SJSA1 (cell line): ENCODE measurements around the gene KRTAP5-3. TPM values are rescaled to one million over a fixed set of nuclear protein-coding genes. Genes with fewer than 3 reads are reported as not detected.
"Not testable (repeated sequence)": the region's sequence is repeated elsewhere in the genome, so short reads cannot be mapped to it uniquely, and the experiment has no call there.

Source experiments
- DNase-seq, 2 experiments: peaks; one replicate each; pipeline ENCODE4 v3.0.0-alpha.2; 2015 to 2020; ENCODE audit warnings: low spot score in 2 of 2, low read depth in 1 of 2
- H3K27ac ChIP-seq: fragments of 250-450 bp; sonication (Bioruptor Pico); 2 replicates; pipeline ENCODE4 v1.5.1; 2020; ENCODE audit warnings: mild to moderate bottlenecking, moderate library complexity
- H3K27me3 ChIP-seq: fragments of 250-450 bp; sonication (Bioruptor Pico); replicated peaks from 2 replicates; pipeline ENCODE4 v1.5.1; 2020; ENCODE audit warnings: mild to moderate bottlenecking, moderate library complexity
- H3K36me3 ChIP-seq: fragments of 250-450 bp; sonication (Bioruptor Pico); 2 replicates; pipeline ENCODE4 v1.5.1; 2020; ENCODE audit warnings: mild to moderate bottlenecking
- H3K4me1 ChIP-seq: fragments of 250-450 bp; sonication (Bioruptor Pico); replicated peaks from 2 replicates; pipeline ENCODE4 v1.6.1; 2021; ENCODE audit warnings: mild to moderate bottlenecking
- H3K4me3 ChIP-seq: fragments of 250-450 bp; sonication (Bioruptor Pico); 2 replicates; pipeline ENCODE4 v1.5.1; 2020; ENCODE audit warnings: mild to moderate bottlenecking
- H3K9me3 ChIP-seq: fragments of 250-450 bp; sonication (Bioruptor Pico); replicated peaks from 2 replicates; pipeline ENCODE4 v1.5.1; 2020; ENCODE audit warnings: mild to moderate bottlenecking
- total RNA-seq: library from RNA; depleted of rRNA; stranded (reverse); fragments of >200 nt; shearing (Covaris generic); gene quantifications from 2 replicates; pipeline ENCODE4 v1.2.3, GENCODE V29; 2014

Gene KRTAP5-3
- total RNA-seq, 1 experiment from 2014 or later, result not detected

DNA sequence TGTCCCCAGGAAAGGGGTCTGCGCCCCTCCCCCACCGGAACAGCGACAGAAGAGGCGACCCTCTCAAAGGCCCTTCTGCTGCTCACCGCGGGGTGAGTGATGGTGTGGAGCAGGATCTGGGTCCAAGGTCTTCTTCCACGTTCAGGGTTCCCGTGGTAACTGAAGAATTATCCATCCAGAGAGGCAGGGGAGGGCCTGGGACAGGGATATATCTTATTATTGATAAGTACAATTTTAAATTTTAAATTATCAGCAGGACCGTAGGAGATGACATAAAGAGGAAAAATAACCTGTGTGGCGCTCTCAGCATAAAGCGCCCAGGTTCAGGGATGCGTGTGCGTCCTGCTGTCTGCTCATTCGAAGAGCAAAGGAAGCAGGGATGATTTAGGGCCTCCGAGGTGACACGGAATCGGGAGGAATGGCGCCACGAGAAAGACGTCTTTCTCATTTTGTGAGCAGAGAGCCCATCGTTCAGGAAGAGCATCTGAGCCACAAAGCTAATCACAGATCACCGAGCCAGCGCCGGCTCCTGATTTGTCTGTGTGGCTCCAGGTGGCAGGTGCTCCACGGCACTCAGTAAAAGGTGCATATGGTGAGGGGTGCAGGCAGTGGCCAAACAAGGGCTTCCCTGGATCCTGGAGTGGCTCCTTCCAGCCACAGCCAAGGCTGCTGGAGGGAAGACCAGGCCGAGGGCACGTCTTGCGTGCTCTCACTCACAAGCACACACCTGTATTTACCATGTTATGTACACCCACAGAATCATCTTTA is 40.6 kb upstream of the KRTAP5-3 start:
- Histone ChIP-seq H3K27ac (no peak overlapping the region), H3K9me3 (no peaks in the 10 kb centered on the region), H3K36me3 (no peaks in the 10 kb centered on the region), H3K4me1 (no peaks in the 10 kb centered on the region), H3K27me3 (no peaks in the 10 kb centered on the region), H3K4me3 (no peak overlapping the region)
- no peak for DNase-seq

DNA sequence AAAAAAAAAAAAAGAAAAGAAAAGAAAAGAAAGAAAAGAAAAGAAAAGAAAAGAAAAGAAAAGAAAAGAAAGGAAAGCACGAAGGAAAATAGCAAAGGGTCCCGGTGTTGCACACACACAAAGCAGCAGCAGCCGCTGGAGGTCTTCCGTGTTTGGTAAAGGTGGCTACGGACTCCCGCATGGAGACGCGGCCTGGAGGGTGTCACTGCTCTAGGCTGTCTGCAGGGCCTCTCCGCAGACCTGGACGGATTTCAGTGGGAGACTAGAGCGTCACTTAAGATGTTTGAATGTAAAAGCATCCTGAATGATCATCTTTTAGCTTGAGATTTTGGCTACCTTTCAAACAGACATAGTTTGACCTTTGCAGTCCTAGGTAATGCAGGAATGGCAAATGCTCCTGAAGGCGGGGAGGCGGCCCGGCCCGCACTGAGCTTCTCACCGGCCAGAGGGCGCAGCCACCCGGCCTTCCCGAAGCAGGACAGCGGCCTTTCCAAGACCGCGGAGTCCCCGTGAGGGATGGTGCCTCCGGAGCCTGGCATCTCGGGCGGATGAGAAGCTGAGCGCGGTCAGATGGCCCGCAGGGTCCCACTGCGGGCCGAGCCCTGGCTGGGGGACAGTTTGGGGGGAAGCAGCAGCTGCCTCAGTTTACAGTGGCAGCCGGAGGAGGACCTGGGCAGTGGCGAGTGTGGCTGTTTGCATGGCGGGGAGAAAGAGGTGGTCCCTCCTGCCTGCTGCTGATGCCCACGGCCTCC is 39.8 kb upstream of the KRTAP5-3 start:
- H3K27ac ChIP-seq, result no peak overlapping the region
- DNase-seq, result no peak
- no peaks in the 10 kb centered on the region for H3K27me3 ChIP-seq
- no peaks in the 10 kb centered on the region for H3K36me3 ChIP-seq
- no peak overlapping the region for H3K4me3 ChIP-seq
- H3K4me1 ChIP-seq, result no peaks in the 10 kb centered on the region
- H3K9me3 ChIP-seq, result no peaks in the 10 kb centered on the region

GRCh38 chr11:1646540-1646939 is 38.3 kb upstream of the KRTAP5-3 start:
- H3K4me1 ChIP-seq, H3K27me3 ChIP-seq, H3K36me3 ChIP-seq, H3K27ac ChIP-seq, H3K9me3 ChIP-seq, DNase-seq, H3K4me3 ChIP-seq: not testable (repeated sequence)

- DNase-seq, result no peak
- no peaks in the 10 kb centered on the region for H3K9me3 ChIP-seq
- H3K27ac ChIP-seq, result no peak overlapping the region
- no peaks in the 10 kb centered on the region for H3K36me3 ChIP-seq
- no peak overlapping the region for H3K4me3 ChIP-seq
- no peaks in the 10 kb centered on the region for H3K27me3 ChIP-seq
- H3K4me1 ChIP-seq, result no peaks in the 10 kb centered on the region
Observed at GRCh38 chr11:1645357-1645821, 37.1 kb upstream of the KRTAP5-3 start.

DNA sequence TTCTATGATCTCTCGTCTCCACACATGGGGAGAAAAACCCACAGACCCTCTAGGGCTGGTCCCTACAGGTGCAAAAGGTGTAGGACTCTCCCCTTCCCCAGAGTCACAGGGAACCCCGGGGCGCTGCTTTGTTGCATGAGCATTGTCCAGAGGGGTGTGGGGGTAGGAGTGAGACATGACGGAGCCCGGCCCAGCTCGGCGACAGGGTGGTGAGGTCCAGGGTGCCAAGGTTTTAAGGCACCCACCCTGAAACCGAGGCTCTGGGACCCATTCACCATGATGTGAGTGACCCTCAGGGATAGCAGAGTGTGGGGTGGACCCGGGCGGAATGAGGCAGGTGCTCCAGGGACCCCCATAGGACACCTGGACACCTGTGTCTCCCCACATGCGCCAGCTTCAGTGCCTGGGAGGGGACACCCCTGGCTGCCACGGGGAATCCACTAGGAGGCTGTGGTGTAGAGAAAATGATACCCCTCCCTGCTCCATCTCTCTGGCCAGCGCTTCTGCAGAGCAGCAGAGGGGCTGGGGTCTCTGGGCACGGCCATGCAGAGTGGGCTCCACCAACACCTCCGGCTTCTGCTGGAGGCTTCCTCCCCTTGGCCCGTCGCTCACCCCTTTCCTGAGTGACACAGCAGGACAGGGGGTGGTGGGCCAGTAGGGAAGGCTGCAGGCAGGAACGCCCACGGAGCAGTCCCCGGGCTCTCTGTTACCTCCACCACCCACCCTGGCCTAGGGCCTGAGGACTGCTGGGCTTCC is 36.5 kb upstream of the KRTAP5-3 start:
- Histone ChIP-seq H3K27me3 (no peaks in the 10 kb centered on the region), H3K4me1 (no peaks in the 10 kb centered on the region), H3K36me3 (no peaks in the 10 kb centered on the region), H3K4me3 (no peak overlapping the region), H3K27ac (no peak overlapping the region), H3K9me3 (no peaks in the 10 kb centered on the region)
- no peak for DNase-seq

DNA sequence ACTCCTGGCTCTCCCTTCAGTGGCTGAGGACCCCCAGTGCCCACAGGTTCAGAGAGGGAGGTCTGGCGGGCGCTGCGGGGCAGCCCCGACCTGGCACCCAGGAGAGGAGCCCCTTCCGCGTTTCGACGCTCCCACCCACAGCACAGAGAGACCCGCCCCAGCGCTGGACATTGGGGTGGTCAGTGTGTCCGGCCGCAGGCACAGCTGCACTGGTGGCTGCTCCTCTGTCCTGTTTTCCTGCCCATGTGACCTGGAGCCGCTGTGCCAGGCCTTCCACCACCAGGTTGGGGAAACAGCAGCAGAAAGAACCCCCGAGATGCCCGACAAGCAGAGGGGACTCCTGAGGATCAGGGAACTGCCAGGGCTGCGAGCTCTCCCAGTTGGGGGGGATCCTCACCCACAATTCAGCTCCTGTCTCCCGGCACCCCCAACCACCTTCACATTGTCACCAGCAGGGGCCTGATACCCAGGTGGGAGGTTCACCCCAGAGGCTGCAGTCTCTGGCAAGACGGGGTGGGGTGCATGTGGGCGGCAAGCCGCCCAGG is 35.0 kb upstream of the KRTAP5-3 start:
- no peak overlapping the region for H3K27ac ChIP-seq
- no peak for DNase-seq
- H3K4me3 ChIP-seq, result no peak overlapping the region
- no peaks in the 10 kb centered on the region for H3K4me1 ChIP-seq
- H3K9me3 ChIP-seq, result no peaks in the 10 kb centered on the region
- no peaks in the 10 kb centered on the region for H3K36me3 ChIP-seq
- H3K27me3 ChIP-seq, result no peaks in the 10 kb centered on the region

GRCh38 chr11:1642288-1643145 is 34.3 kb upstream of the KRTAP5-3 start:
- Histone ChIP-seq H3K27me3 (no peaks in the 10 kb centered on the region), H3K27ac (no peak overlapping the region), H3K36me3 (no peaks in the 10 kb centered on the region), H3K4me3 (no peak overlapping the region), H3K4me1 (no peaks in the 10 kb centered on the region), H3K9me3 (no peaks in the 10 kb centered on the region)
- DNase-seq, result no peak

GRCh38 chr11:1641096-1641495 is 32.8 kb upstream of the KRTAP5-3 start:
- Histone ChIP-seq H3K27me3 (no peaks in the 10 kb centered on the region), H3K4me3 (no peak overlapping the region), H3K27ac (no peak overlapping the region), H3K9me3 (no peaks in the 10 kb centered on the region), H3K36me3 (no peaks in the 10 kb centered on the region), H3K4me1 (no peaks in the 10 kb centered on the region)
- no peak for DNase-seq

- Histone ChIP-seq H3K4me1 (no peaks in the 10 kb centered on the region), H3K9me3 (no peaks in the 10 kb centered on the region), H3K36me3 (no peaks in the 10 kb centered on the region), H3K27me3 (no peaks in the 10 kb centered on the region), H3K27ac (no peak overlapping the region), H3K4me3 (no peak overlapping the region)
- DNase-seq, result no peak
Observed at GRCh38 chr11:1640076-1640946, 32.0 kb upstream of the KRTAP5-3 start.

- DNase-seq, result no peak
- Histone ChIP-seq H3K4me1 (no peaks in the 10 kb centered on the region), H3K27me3 (no peaks in the 10 kb centered on the region), H3K36me3 (no peaks in the 10 kb centered on the region), H3K27ac (no peak overlapping the region), H3K9me3 (no peaks in the 10 kb centered on the region), H3K4me3 (no peak overlapping the region)
Observed at GRCh38 chr11:1639666-1640065, 31.4 kb upstream of the KRTAP5-3 start.

GRCh38 chr11:1639102-1639620 is 30.9 kb upstream of the KRTAP5-3 start:
- Histone ChIP-seq H3K9me3 (no peaks in the 10 kb centered on the region), H3K27me3 (no peaks in the 10 kb centered on the region), H3K27ac (no peak overlapping the region), H3K36me3 (no peaks in the 10 kb centered on the region), H3K4me1 (no peaks in the 10 kb centered on the region), H3K4me3 (no peak overlapping the region)
- no peak for DNase-seq

DNA sequence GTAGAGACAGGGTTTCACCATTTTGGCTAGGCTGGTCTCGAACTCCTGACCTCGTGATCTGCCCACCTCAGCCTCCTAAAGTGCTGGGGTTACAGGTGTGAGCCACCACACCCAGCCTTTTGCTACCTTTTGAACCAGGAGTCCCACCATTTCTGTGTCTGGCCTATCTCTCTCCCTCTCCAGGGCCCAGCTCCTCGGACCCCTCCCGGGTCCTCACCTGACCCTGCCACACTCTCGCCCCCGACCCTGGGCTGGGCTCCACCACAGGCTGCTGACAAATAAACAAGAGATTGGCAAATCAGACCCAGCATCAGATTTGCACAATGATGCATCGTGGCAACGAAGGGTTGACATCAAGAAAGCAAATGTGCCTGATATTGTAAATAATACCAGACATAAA is 30.1 kb upstream of the KRTAP5-3 start:
- H3K36me3 ChIP-seq, result no peaks in the 10 kb centered on the region
- no peak for DNase-seq
- H3K4me3 ChIP-seq, result no peak overlapping the region
- no peaks in the 10 kb centered on the region for H3K9me3 ChIP-seq
- no peaks in the 10 kb centered on the region for H3K27me3 ChIP-seq
- no peak overlapping the region for H3K27ac ChIP-seq
- H3K4me1 ChIP-seq, result no peaks in the 10 kb centered on the region
